ENCODE results near the gene INO80B. TPM values are rescaled to one million over a fixed set of nuclear protein-coding genes. Genes with fewer than 3 reads are reported as not detected.

INO80B gene
- polyA plus RNA-seq, 1 experiment, result 6.4 TPM

- CTCF ChIA-PET, result interaction anchor here (1.1 kb wide), 1 partner anchor 19 kb away, joined by 3 read pairs; the partner anchor contains the start of genes CCDC142 and TTC31
- no peak for DNase-seq (ENCODE audit: low read depth)
- POLR2A ChIA-PET, result no interaction called here
- peaks cover 11% of the 10 kb centered on the region for H3K36me3 ChIP-seq (ENCODE audit: control insufficient read depth, insufficient read depth, low read length)
- peaks cover 11% of the 10 kb centered on the region for H3K27me3 ChIP-seq (ENCODE audit: control insufficient read depth, insufficient read depth, low read length)
- no peak for TF ChIP-seq CTCF (IDR thresholded peaks at IDR 0.05; ENCODE audit: insufficient read depth, low read depth, low read length)
- H3K4me3 ChIP-seq (ENCODE audit: low read depth, low read length), result peak overlapping the region; percentile 43
Observed at GRCh38 chr2:74502147-74502719, 47.3 kb downstream of the INO80B start.

- ChIA-PET POLR2A (interaction anchor here (0.6 kb wide), 1 partner anchor 64 kb away, joined by 3 read pairs; no protein-coding TSS in a partner anchor), CTCF (interaction anchor here (0.8 to 2.5 kb wide), 6 partner anchors 20 to 168 kb away, joined by 3 to 14 read pairs (median 4); partner anchors contain the start of genes AUP1, CCDC142, HTRA2 and TTC31)
- Histone ChIP-seq H3K36me3 (ENCODE audit: control insufficient read depth, insufficient read depth, low read length) (peaks cover 11% of the 10 kb centered on the region), H3K27me3 (ENCODE audit: control insufficient read depth, insufficient read depth, low read length) (peaks cover 11% of the 10 kb centered on the region), H3K4me3 (ENCODE audit: low read depth, low read length) (peak overlapping the region; percentile 43)
- peak; percentile 39 for TF ChIP-seq CTCF (IDR thresholded peaks at IDR 0.05; ENCODE audit: insufficient read depth, low read depth, low read length)
- no peak for DNase-seq (ENCODE audit: low read depth)
Observed at GRCh38 chr2:74502720-74503505, 48.0 kb downstream of the INO80B start.

GRCh38 chr2:74503506-74504475 lies 48.9 kb downstream of the INO80B start:
- DNase-seq (ENCODE audit: low read depth), result no peak
- CTCF ChIA-PET, result interaction anchor here (0.8 to 2.5 kb wide), 5 partner anchors 21 to 169 kb away, joined by 3 to 14 read pairs (median 5); partner anchors contain the start of genes AUP1, CCDC142, HTRA2 and TTC31
- peaks cover 11% of the 10 kb centered on the region for H3K36me3 ChIP-seq (ENCODE audit: control insufficient read depth, insufficient read depth, low read length)
- TF ChIP-seq CTCF (IDR thresholded peaks at IDR 0.05; ENCODE audit: insufficient read depth, low read depth, low read length), result no peak
- peaks cover 9% of the 10 kb centered on the region for H3K27me3 ChIP-seq (ENCODE audit: control insufficient read depth, insufficient read depth, low read length)
- peak overlapping the region; percentile 43 for H3K4me3 ChIP-seq (ENCODE audit: low read depth, low read length)
- POLR2A ChIA-PET, result interaction anchor here (0.5 to 0.6 kb wide), 3 partner anchors 7 to 63 kb away, joined by 3 to 4 read pairs (median 4); partner anchors contain the start of genes AUP1 and HTRA2

GRCh38 chr2:74504591-74504990 lies 49.7 kb downstream of the INO80B start:
- peaks cover 7% of the 10 kb centered on the region for H3K27me3 ChIP-seq (ENCODE audit: control insufficient read depth, insufficient read depth, low read length)
- CTCF ChIA-PET, result interaction anchor here (1.8 to 2.5 kb wide), 2 partner anchors 22 to 170 kb away, joined by 5 to 12 read pairs; partner anchors contain the start of genes CCDC142 and TTC31
- no peak for DNase-seq (ENCODE audit: low read depth)
- H3K36me3 ChIP-seq (ENCODE audit: control insufficient read depth, insufficient read depth, low read length), result peaks cover 11% of the 10 kb centered on the region
- TF ChIP-seq CTCF (IDR thresholded peaks at IDR 0.05; ENCODE audit: insufficient read depth, low read depth, low read length), result no peak
- H3K4me3 ChIP-seq (ENCODE audit: low read depth, low read length), result no peak overlapping the region
- POLR2A ChIA-PET, result no interaction called here

Data from BJ (cell line).